Activated T-cell treated with anti-CD3 and anti-CD28 coated beads, Interleukin-2, amount 50 U/mL, for 48 hours (primary cell): Measurements from ENCODE around the gene FOLR2.

Experiments
- DNase-seq, 2 experiments: peaks; one replicate each; pipeline ENCODE4 v3.0.0-alpha.2; 2020

FOLR2 gene

DNA sequence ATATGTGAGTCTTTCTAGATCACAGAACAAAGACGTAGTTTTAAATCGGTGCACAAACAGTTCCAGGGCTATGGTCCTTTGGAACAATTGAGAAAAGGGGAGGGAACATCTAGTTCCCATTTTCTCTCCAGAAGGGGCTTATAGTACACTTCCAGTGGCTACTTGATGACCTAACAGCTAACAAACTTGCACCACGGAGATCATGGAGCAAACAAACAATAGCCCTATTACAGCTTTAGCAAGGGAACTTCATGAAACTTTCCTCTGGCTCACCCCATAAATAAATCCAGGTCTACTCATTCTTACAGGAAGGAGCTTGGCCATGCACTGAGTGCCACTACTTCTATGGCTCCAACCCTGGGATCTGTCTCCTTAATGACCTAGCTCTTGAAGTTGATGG, 8.3 kb upstream of the FOLR2 start:
- no peak for DNase-seq

DNA sequence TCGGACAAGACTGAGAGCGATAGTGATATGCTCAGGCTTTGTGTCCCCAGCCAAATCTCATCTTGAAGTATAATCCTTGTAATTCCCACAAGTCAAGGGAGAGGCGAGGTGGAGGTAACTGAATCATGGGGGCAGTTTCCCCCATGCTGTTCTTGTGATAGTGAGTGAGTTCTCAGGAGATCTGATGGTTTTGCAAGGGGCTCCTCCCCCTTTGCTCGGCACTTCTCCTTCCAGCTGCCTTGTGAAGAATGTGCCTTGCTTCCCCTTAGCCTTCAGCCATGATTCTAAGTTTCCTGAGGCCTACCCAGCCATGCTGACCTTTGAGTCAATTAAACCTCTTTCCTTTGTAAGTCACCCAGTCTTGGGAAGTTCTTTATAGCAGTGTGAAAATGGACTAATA, 7.5 kb upstream of the FOLR2 start:
- no peak for DNase-seq

DNA sequence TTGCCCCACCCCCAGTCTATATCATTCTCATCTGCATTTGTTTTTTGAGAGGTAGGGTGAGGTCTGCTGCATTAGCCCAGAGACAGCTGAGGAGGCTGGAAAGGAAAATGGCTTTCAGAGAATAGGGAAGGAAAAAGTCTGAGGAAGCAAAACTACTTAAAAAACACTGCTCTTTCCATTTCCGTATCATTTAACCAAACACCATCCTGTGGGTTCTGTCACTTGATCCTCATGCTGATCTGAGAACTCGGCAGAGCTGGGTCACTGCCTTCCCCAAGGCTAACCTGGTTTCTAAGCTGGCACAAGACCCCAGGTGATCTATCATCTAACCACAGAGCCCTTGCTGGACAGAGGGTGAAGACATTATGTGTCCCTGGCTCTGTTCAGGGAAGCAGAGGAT, 1.2 kb downstream of the FOLR2 start:
- no peak for DNase-seq

DNA sequence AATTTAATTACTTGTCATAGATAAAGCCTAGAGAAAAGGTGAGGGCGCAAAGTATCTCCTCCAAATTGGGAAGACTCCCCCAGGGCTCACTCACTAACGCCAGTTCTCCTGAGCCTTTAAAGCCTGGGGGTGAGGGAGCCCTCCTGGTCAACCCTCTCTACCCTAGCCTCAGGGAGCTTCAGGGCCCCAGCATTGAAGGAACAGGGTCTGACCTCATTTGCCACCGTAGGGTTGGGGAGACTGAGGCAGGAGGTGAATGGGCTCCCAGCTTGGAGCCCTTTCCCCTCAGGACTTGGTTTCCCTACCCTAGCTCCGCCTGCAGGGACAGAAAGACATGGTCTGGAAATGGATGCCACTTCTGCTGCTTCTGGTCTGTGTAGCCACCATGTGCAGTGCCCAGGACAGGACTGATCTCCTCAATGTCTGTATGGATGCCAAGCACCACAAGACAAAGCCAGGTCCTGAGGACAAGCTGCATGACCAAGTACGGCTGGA, 1.7 kb downstream of the FOLR2 start:
- no peak for DNase-seq

DNA sequence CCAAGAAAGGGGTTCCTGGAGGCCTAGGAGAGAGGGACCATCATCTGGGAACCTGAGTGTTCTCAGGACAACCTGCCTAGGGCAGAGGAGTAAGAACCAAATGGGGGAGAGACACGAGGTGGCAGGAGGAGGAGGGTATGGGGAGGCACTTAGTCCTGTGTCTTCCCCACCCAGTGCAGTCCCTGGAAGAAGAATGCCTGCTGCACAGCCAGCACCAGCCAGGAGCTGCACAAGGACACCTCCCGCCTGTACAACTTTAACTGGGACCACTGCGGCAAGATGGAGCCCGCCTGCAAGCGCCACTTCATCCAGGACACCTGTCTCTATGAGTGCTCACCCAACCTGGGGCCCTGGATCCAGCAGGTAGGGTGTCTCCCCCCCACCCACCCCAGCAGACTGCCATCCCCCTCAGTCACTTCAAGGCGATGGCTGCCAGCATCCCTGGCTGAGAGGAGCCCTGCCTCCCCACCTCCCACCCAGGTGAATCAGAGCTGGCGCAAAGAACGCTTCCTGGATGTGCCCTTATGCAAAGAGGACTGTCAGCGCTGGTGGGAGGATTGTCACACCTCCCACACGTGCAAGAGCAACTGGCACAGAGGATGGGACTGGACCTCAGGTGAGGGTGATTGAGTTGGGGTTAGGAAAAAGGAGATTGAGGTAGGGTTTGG, 4.2 kb downstream of the FOLR2 start:
- DNase-seq: no peak

DNA sequence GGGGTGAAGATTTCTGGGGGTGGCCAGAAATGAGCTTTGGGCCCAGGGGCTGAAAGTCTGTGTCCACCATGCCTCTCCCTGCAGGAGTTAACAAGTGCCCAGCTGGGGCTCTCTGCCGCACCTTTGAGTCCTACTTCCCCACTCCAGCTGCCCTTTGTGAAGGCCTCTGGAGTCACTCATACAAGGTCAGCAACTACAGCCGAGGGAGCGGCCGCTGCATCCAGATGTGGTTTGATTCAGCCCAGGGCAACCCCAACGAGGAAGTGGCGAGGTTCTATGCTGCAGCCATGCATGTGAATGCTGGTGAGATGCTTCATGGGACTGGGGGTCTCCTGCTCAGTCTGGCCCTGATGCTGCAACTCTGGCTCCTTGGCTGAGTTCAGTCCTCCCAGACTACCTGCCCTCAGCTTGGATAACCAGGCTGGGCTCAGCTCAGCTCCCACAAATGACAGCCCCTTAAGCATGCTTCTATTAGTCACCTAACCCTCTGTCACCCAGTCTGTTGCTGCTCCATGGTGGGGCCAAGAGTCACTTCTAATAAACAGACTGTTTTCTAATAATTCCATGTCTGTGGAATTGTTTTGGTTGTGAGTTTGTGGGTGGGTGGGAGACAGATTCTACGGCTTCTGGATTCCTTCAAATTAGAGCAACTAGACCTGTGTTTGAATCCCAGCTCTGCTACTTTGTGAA, 4.9 kb downstream of the FOLR2 start:
- no peak for DNase-seq

DNA sequence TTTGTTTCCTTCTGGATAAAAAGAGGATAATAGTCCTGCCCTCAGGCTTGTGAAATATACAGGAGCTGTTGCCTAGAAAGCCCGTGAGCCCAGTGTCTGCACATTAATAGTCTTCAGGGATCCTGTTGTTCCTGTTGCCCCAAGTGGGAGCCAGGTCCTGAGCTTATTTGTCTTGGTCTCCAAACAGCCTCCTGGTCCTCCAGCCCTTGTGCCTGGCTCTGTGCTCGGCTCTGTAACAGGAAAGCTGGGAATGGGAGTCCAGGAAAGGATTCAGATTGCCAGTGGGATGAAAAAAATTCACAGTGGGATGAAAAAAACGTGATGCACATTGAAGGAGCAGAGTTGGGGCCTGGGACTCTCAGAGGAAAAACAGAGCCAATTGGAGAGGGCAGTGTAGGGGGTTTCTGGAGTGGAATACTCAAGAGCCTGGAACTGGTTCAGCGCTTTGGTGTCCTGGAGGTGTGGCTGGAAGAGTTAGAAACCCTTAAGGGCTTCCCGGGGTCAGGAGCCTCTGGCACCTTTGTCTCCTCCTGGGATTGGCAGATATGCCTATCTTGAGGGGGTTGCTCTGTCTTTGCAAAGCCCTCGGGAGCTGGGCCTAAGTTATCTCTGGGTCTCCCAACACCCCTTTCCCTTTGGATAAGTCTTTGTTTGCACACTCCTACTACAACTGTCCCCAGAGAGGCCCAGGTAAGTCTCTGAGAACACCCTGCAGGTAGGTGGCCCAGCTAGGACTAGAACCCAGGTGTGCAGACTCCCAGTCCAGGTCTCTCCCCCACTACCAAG, 5.7 kb downstream of the FOLR2 start:
- no peak for DNase-seq

DNA sequence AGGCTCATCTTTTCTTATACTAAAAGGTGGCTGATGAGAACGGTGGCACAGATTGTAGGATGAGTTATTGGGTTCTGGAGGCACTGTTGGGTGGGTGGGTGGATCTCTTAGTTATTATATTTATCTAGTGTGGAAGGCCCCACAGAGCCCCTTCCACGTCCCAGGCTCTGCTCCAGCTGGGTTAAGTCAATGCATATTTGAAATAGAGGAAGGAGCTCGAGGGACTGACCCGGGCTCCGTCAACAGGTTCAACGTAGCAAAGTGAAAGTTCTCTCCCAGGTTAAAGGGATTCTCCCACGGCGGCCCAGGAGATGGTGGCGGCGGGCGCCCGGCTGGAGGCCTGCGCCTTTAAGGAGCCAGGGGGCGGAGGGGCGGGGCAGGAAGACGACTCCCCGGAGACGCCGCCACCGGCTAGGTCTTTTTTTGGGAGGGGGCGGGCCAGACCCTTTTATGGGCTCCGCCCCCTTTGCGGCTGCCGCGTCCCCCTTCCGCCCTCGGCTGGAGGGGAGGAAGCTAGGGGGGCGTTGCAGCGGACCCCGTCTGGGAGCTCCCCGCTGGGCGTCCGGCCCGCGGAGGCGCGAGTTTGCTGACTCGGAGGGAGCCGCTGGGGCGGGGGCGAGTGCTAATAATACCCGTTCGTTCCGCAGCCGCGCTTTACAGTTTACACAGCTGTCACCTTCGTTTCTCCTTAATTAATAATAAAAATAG, 6.5 kb downstream of the FOLR2 start:
- peak; percentile 95 for DNase-seq

DNA sequence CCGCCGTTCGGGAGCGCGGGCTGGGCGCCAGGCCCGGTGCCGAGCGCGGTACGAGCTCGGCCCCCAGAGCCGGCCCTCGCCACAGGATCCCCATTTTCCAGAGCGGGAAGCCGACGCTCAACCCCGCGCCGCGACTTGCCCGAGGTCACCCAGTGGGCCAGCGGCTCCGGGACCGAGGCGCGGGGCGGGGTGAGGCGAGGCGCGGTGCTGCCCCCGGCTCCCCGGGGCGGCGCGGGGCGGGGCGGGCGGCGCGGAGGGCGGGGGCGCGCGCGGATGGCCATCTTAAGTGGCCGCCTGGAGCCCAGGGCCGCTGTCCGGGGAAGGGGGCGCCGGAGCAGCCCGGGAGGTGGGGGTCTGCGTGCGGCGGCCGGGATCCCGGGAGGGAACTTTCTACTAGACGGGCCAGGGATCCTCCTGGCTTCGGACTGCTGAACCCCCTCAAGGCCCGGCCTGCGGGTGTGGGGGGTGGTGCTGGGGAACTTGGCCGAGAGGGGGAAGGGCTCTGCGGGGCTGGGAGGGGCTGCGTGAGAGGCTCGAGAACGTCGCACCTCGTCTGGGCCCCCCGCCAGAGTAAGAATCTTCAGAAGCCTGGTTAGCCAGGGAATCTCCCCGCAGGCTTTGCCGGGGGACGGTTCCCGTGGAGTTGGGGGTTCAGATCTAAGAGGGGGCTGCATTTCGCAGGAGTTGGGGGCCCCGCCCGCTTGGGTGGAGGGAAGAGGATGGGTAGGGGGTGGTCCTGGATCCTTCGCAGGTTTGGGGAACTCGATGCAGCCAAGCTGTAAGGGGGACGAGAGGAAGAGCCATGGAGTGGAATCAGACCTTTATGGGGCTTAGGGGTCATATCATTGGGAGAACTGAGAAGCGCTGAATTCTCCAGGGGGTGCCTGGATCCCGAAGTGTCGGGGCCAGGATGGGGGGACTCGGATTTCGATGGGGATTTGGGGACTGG, 7.3 kb downstream of the FOLR2 start:
- peak; percentile 74 to 80 for DNase-seq

DNA sequence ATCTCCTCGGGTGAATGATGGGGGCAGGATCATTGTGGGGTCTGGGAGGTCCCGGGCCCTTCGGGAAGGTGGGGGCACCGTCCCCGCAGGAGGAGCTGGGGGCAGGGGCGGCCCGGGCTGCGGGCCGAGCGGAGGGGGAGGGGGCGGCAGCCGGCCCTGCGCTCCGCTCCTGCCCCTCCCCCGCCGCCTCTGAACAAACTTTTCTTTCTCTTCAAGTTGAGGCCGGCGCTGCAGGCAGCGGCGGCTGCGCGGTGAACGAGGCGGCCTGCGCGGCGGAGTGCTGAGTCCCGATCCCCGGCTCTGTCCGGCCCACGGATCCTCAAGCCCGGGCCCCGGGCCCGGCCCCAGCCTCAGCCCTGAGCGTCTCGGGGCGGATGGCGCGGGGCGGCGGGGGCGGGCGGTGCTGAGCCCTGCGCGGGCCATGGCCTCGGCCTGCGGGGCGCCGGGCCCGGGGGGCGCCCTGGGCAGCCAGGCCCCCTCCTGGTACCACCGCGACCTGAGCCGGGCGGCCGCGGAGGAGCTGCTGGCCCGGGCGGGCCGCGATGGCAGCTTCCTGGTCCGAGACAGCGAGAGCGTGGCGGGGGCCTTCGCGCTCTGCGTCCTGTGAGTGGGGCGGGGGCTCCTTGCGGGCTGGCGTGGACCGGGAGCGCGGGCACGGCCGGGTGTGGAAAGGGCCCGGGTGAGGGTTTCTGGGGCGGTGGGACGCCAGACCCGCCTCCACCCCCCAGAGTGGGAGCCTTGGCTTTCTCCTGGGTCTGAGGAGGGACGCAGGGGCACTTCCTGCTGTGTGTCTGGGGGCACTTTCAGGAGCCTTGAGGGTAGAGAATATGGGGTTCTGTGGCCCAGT, 8.2 kb downstream of the FOLR2 start, which contains the start of gene INPPL1:
Gene INPPL1, plus strand, starts transcription at position 204 of the 847 bp plus-strand sequence. Its CDS starts 218 bp downstream, at position 422.
- peak; percentile 54 to 62 for DNase-seq

DNA sequence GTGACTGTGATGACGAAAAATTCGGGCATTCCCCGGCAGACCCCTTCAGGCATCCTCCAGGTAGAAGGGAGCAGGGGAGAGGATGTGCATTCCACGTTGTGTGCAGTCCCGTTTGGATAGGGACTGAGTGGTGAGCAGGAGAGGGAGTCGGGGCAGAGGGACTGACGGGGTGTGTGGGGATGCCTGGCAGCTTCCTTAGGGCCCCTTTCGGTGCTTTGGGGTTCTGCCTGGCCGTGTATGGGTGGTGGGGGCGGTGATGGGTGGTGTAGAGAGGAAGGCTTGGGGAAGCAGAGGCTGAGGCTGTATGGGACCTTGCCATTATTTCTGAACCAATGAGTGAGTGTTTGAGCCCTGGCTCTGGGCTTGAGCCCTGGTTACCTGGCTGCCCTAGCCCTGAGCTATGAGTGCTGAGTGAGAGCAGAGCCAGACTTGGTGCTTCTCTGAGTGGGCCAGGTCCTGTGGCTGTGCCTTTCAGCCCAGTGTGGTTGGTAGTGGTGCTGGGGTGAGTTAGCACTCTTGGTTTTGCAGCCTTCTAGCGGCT, 8.9 kb downstream of the FOLR2 start:
- peak in 1 of 2 experiments; percentile 66 for DNase-seq

DNA sequence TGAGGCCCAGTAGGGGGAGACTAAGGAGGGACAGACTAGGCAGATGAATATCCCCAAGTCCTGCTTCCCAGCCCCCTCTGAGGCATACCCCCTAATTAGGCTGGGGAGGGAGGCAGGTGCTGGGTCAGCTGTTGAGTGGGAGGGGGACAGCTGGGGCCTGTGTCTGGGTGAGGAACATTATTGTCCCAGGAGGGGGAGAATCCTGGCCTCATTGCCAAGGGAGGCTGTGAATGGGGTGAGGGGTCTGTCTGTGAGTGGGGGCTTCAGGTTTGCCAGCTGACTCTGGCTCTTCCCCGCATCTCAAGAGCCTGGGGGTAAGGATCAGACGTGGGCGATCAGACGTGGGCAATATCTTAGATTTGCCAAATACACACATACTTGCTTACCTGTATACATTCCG, 10.1 kb downstream of the FOLR2 start:
- DNase-seq: peak in 1 of 2 experiments; percentile 12

DNA sequence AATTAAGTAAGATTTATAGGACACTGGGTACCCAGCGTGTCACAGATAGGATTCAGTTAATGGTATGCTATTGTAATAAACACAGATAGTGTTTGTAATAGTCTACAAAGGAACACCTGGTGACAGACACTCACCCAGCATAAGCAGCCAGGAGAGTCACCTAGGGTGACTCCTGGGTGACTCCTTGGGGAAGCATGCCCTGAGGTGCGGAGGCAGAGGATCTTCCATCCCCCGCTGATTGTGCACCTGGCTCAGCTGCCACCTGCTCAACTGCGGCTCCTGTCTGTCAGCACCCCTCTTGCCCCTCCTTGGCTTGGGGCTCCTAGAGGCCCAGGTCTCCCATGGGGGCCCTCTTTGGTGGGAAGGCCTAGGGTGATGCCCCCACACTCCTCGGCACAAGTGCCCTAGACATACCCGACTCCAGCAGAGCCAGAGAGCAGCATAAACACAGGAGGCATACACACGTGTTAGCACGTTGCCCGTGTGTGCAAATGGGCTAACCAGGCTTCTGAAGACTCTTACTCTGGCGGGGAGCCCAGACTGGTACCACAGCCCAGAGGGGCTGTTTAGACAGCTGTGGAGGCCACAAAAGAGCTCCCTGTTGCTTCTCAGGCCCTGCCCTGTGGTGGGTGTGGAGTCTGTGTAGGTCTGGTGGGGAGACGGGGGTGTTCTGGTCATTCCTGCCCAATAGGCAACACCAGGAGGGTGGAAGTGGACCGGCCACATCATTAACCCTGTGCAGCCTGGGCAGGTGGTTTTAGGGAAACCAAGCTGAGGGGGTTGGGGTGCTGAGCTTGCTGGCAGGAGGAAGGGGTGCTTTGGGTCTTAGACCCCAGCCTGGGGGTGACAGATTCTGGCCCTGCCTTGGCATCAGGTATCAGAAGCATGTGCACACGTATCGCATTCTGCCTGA, 11.0 kb downstream of the FOLR2 start:
- peak in 1 of 2 experiments; percentile 14 for DNase-seq

DNA sequence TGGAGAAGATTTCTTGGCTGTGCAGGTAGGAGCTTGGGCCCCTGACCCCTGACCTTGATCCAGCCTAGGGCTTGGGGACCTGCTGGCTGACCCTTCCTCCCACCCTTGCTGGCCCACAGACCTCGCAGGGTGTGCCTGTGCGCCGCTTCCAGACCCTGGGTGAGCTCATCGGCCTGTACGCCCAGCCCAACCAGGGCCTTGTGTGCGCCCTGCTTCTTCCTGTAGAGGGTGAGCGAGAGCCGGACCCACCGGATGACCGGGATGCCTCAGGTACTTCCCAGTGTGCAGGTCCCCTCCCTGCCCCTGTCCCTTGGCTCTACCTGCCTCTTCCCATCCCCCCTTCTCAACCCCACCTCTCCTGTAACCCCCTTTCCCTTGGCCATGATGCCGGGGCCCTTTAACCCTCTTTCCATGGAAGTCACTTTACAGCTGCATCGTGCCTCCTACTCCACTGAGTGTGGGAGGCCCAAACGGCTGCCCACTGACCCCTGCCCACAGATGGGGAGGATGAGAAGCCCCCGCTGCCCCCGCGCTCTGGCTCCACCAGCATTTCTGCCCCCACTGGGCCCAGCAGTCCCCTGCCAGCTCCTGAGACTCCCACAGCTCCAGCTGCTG, 11.7 kb downstream of the FOLR2 start:
- peak in 1 of 2 experiments; percentile 11 for DNase-seq

DNA sequence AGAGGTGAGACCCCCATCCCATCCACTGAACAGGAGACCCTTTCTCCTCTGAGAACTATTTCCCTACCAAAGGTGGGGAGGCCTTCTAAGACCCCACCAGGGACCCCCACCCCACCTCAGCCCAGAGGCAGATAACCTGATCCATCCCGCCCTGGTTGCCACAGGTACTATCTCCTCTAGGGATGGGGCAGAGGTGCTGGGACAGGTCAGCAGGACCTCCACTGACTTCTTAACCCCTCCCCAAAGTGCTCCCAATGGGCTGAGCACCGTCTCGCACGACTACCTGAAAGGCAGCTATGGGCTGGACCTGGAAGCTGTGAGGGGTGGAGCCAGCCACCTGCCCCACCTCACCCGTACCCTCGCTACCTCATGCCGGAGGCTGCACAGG, 12.2 kb downstream of the FOLR2 start:
- DNase-seq: no peak

DNA sequence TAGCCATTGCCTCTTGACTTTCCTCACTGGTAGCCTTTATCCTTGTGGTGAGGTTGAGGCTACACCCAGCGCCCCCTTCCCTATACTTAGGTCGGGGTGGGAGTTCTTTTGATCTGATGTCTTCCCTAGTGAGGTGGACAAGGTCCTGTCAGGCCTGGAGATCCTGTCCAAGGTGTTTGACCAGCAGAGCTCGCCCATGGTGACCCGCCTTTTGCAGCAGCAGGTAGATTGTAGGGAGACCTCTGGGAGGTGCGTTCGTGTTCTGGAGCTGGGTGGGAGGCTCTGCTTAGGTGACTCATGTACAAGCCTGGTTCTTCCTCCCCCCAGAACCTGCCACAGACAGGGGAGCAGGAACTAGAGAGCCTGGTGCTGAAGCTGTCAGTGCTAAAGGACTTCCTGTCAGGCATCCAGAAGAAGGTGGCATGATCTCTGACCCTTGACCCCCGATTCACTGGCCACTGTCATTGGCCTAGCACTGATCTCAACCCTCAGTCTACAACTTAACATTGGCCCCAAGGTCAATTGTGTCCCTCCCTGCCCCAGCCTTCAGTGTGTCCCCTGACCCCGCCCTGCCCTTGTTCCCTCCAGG, 12.8 kb downstream of the FOLR2 start:
- no peak for DNase-seq

DNA sequence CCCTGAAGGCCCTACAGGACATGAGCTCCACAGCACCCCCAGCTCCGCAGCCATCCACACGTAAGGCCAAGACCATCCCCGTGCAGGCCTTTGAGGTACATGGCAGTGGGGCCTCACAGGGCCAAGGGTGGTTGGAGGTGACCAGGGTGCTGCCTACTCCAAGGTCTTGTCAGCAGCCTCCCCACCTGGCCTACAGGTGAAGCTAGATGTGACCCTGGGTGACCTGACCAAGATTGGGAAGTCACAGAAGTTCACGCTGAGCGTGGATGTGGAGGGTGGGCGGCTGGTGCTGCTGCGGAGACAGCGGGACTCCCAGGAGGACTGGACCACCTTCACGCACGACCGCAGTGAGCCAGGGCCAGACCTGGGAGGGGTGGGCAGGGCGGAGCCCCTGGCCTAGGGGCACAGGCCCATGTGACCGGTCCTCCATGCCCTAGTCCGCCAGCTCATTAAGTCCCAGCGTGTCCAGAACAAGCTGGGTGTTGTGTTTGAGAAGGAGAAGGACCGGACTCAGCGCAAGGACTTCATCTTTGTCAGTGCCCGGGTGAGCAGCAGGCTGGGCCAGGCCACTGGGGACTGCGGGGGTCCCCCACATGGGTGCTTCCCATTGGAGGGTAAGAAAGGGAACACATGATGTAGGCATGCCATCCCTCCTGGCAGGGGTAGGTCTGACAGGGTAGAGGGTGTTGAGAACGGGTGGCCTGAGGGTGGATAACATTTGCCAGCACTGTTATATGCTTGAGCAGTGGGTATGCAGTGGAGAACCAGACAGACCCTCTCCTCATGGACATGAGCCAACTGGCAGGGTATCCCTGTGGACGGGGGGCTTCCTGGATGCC, 13.6 kb downstream of the FOLR2 start:
- DNase-seq: peak in 1 of 2 experiments; percentile 9
